Left ventricle myocardium superior (tissue), 1 donor: Measurements from ENCODE around the gene BEND6. TPM values are rescaled to one million over a fixed set of nuclear protein-coding genes. Genes with fewer than 3 reads are reported as not detected.
"Not testable (repeated sequence)": the region's sequence is repeated elsewhere in the genome, so short reads cannot be mapped to it uniquely, and the experiment has no call there.

Source experiments
- ATAC-seq: fragments of 200-7000 bp; cut with Tn5 transposase; one replicate; pipeline ENCODE4 v1.9.1; 2020; ENCODE audit warnings: mild to moderate bottlenecking, moderate library complexity
- DNase-seq: peaks from one replicate; pipeline ENCODE4 v3.0.0-alpha.2; 2020
- intact Hi-C: fragments of 100-400 bp; cut with micrococcal nuclease; formaldehyde crosslinking; loops from one replicate; pipeline ENCODE4 v1.11.0; 2022
- total RNA-seq: library from RNA; stranded (reverse); fragmentation: NEBNext Ultra II Directional; extraction: Animal tissue kit (Norgen Biotek cat#: 25700); gene quantifications from one replicate; pipeline ENCODE4 v1.2.1, GENCODE V29; 2021
- donor health status: DM: no; HTN: yes; CAD: no; lungs with severe emphysema.

Gene BEND6
- total RNA-seq, 1 donor from 2014 or later, result 0.35 TPM

DNA sequence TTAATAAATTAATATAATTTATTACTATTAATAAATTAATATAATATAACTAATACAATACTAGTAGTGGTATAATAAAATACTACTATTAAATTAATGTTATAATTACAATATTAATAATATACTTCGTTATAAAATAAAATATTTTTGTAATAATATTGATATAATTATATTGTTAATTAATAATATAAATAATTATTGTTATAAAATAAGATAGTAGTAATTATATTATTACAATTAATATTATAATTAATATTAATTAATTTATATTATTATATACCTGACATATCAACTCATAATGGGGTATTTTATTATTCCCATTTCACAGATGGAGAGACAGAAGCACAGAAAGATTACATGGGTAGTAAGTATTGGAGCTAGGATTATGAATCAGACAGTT, 8.9 kb downstream of the BEND6 start:
- DNase-seq (no peak), ATAC-seq (no peak)
- intact Hi-C loops, result no loop called here

DNA sequence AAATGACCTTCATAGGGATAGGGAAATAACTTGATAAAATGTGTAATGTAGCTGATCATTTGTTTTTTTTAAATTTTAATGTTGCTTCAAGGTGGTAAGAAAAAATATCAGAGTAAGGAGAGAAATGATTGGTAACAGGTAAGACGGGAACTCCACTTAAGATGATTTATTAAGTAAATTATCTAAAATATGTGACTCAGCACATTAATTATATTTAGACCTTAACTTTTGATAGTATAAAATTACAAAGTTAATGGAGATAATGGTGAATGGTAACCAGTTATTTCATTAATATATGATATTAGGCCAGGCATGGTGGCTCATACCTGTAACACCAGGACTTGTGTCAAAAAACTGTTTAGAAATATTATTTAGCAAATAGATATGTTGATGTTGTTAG, 10.2 kb downstream of the BEND6 start:
- no peak for ATAC-seq
- DNase-seq, result no peak
- intact Hi-C loops, result no loop called here

DNA sequence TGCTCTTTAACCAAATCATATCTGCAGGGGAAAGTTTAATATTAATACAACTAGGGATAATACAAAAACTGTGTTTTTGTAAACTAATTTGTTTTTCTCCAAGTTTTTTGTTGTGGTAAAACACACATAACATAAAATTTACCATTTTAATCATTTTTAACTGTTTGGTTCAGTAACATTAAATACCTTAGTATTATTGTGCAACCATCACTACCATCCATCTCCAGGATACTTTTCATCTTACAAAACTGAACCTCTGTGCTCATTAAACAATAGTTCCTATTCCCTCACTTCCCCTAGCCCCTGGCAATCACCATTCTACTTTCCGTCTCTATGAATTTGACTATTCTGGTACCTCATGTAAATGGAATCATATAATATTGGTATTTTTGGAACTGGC, 15.9 kb downstream of the BEND6 start:
- intact Hi-C loops, result no loop called here
- ATAC-seq (no peak), DNase-seq (no peak)

- intact Hi-C loops, result no loop called here
Observed at GRCh38 chr6:56977192-56977591, 22.3 kb downstream of the BEND6 start.

GRCh38 chr6:56978530-56978929, 23.6 kb downstream of the BEND6 start:
- no peak for ATAC-seq
- no peak for DNase-seq
- intact Hi-C loops, result no loop called here

More at GRCh38 chr6:56977192-56977591, 22.3 kb downstream of the BEND6 start:
- no peak for DNase-seq
- no peak for ATAC-seq

DNA sequence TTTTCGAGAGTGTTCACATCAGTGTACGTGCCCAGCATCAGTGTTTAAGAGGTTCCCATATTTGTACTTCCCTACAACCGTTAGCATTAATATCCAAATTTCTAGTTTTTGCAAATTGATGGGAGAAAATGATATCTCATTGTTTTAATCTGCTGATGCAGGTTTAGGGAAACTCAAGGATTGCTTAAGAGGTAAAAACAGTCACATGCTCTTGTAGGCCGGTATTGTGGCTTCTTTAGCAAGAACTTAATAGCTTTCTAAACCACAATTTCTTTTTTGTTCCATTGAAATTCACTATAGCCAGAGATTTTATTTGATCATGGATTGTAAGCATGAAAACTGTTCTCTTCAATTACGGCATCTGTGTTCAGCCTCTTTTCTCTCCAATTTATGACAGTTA, 29.5 kb downstream of the BEND6 start:
- ATAC-seq (no peak), DNase-seq (no peak)
- intact Hi-C loops, result no loop called here

DNA sequence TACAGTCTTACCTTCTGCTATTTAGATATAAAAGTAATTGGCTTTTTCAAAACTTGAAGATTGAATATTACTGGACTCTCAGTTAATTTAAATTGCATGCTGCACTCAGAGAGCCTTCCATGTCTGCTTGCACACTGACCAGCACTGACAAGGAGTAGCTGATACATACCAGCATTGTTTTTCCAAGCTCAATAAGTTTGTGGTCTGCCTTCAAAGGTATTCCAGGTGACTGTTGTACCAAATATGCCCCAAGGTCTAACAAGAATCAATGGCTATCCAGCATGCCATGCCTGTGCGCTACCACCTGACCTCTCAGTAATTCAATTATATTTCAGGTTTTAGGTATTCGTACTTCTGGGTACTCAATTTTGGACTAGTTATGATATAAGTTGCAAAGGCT, 30.0 kb downstream of the BEND6 start:
- DNase-seq (no peak), ATAC-seq (no peak)
- intact Hi-C loops, result no loop called here

DNA sequence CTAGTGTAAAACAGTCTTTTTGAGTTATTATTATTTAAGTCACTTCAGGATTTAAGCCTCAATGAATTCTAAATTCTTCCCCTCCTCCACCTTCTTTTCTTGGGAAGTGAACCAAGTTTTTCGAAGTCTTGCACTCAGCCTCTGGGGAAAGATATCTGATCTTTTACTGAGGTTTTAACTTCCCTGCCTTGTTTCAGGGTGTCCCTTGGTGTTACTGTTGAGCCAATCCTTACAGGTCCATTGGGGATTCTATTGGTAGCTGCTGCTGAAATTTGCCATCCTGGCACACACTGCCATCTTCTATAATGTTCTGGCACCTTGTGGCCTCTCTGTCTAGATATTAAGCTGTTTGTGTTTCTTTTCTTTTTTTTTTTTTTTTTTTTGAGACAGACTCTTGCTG, 31.7 kb downstream of the BEND6 start:
- ATAC-seq (no peak), DNase-seq (no peak)
- intact Hi-C loops, result no loop called here

DNA sequence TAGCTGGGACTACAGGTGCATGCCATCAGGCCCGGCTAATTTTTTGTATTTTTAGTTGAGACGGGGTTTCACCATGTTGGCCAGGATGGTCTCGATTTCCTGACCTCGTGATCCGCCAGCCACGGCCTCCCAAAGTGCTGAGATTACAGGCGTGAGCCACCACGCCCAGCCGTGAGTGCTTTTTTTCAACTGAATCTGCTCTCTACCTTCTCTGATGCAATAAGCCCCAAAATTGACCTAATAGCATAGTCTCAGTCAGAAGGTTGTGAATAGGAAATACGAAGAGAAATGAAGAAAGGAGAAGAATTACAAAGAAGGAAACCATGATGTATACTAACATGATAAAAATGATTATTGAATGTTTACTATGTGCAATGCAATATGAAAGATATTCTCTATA, 33.2 kb downstream of the BEND6 start:
- intact Hi-C loops, result no loop called here
- DNase-seq, result no peak
- no peak for ATAC-seq

GRCh38 chr6:56992036-56992435, 37.1 kb downstream of the BEND6 start:
- ATAC-seq, result no peak
- intact Hi-C loops, result no loop called here
- DNase-seq, result no peak

DNA sequence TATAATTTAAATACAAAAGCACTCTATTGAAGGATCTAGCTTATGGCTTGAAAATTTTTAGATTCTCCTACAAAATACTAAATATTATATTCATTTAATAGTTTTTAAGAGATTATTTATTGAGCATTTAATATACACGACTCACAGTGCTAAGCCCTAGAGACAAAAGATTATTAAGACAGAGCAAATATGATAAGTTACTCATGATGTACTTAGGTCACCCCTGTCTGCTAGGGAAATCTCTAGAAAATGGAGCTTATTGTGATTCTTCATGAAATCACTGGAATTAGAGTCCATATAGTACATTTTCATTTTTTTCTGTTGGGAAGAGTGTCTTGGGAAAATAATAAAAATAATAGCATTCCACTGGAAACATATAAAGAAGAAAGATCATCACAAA, 37.8 kb downstream of the BEND6 start:
- DNase-seq (no peak), ATAC-seq (no peak)
- intact Hi-C loops, result no loop called here

GRCh38 chr6:56995347-56995902, 40.5 kb downstream of the BEND6 start:
- DNase-seq, result no peak
- intact Hi-C loops, result no loop called here
- ATAC-seq, result no peak

DNA sequence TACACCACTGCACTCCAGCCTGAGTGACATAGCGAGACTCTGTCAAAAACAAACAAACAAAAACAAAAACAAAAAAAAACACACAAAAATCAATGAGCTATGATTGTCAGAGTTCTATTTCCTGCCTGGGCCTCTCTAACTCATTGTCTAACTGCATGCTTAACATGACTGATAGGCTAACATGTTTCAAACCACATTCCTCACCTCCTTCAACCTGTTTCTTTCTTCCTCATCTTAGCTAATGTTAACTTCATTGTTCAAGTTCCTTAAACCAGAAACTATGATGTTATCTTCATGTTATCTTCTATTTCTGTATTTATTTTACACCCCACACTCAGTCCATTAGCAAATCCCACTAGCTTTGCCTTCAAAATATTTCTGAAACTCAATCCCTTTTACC, 41.5 kb downstream of the BEND6 start:
- DNase-seq (no peak), ATAC-seq (no peak)
- intact Hi-C loops, result no loop called here

- intact Hi-C loops, result no loop called here
- ATAC-seq (no peak), DNase-seq (no peak)
Observed at GRCh38 chr6:56999049-56999448, 44.1 kb downstream of the BEND6 start.

GRCh38 chr6:56999748-57000147, 44.8 kb downstream of the BEND6 start:
- ATAC-seq, intact Hi-C loops, DNase-seq: not testable (repeated sequence)

GRCh38 chr6:57002197-57002596, 47.3 kb downstream of the BEND6 start:
- DNase-seq (no peak), ATAC-seq (no peak)
- intact Hi-C loops, result no loop called here

- ATAC-seq, result no peak
- intact Hi-C loops, result no loop called here
- no peak for DNase-seq
Observed at GRCh38 chr6:57004292-57004691, 49.4 kb downstream of the BEND6 start.

- ATAC-seq, result no peak
- DNase-seq, result no peak
- intact Hi-C loops, result no loop called here
Observed at GRCh38 chr6:57006101-57006500, 51.2 kb downstream of the BEND6 start.

GRCh38 chr6:57008069-57008468, 53.2 kb downstream of the BEND6 start:
- ATAC-seq, intact Hi-C loops, DNase-seq: not testable (repeated sequence)

DNA sequence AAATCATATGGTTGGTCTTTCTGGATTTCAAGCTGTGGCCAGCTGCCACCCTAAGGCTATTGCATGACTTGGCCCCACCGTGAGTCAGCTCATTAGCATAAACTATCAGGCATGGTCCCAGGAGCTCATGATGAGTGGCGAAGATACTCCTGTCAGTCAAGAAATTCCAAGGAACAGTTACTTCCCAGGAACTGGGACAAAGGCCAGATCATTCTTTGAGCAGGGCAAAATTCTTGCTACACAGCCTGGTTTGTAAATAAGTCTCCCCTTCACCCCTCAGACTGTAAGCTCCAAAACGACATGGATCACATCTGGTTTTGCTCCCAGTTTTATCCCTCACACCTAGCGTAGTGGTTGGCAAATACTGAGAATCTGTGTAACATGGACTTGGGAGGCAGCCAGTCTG, 58.6 kb downstream of the BEND6 start:
- intact Hi-C loops, result no loop called here
- DNase-seq (no peak), ATAC-seq (no peak)

- no peak for ATAC-seq
- no peak for DNase-seq
- intact Hi-C loops, result no loop called here
Observed at GRCh38 chr6:57017069-57017468, 62.2 kb downstream of the BEND6 start.

DNA sequence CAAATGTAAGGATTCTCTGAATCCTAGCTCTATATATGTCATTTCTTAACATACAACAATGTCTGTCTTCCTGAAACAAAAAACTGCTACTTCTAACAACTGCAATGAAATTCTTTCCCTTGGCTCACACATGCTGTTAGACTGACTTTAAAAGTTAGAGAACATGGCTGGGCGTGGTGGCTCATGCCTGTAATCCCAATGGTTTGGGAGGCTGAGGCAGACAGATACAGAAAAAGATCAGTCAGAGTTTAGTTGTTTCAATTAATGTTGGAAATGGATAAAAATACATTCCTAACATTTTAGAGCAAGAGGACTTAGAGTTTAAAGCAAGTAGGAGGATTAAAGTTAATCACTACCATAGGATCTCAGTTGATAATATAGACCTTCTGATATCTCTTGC, 62.9 kb downstream of the BEND6 start:
- ATAC-seq (no peak), DNase-seq (no peak)
- intact Hi-C loops, result no loop called here
